HG03378 (cell line): ENCODE results near the gene VAV3.
"Not testable (repeated sequence)": the region's sequence is repeated elsewhere in the genome, so short reads cannot be mapped to it uniquely, and the experiment has no call there.

Experiments used
- ATAC-seq: cut with Tn5 transposase; IDR thresholded peaks from one replicate; pipeline ENCODE4 v1.9.1; 2021; ENCODE audit warnings: mild to moderate bottlenecking, moderate library complexity; ENCODE audit not compliant: unreplicated experiment

Gene VAV3

GRCh38 chr1:107657356-107657755 lies 307.6 kb downstream of the VAV3 start:
- ATAC-seq, result no peak

GRCh38 chr1:107653765-107654164 lies 311.2 kb downstream of the VAV3 start:
- no peak for ATAC-seq

GRCh38 chr1:107653005-107653404 lies 312.0 kb downstream of the VAV3 start:
- ATAC-seq, result no peak

- not testable (repeated sequence) for ATAC-seq
Observed at GRCh38 chr1:107650825-107651224, 314.2 kb downstream of the VAV3 start.

- ATAC-seq, result no peak
Observed at GRCh38 chr1:107649023-107649422, 316.0 kb downstream of the VAV3 start.

GRCh38 chr1:107648071-107648470 lies 316.9 kb downstream of the VAV3 start:
- ATAC-seq, result no peak

- ATAC-seq, result no peak
Observed at GRCh38 chr1:107647012-107647411, 318.0 kb downstream of the VAV3 start.

GRCh38 chr1:107643766-107644165 lies 321.2 kb downstream of the VAV3 start:
- ATAC-seq, result no peak

GRCh38 chr1:107640207-107640606 lies 324.8 kb downstream of the VAV3 start:
- no peak for ATAC-seq

- no peak for ATAC-seq
Observed at GRCh38 chr1:107637101-107637500, 327.9 kb downstream of the VAV3 start.

GRCh38 chr1:107633596-107633995 lies 331.4 kb downstream of the VAV3 start:
- ATAC-seq, result no peak

GRCh38 chr1:107626073-107626796 lies 338.7 kb downstream of the VAV3 start:
- ATAC-seq, result no peak

- no peak for ATAC-seq
Observed at GRCh38 chr1:107625405-107626029, 339.5 kb downstream of the VAV3 start.

- no peak for ATAC-seq
Observed at GRCh38 chr1:107623431-107623830, 341.5 kb downstream of the VAV3 start.

GRCh38 chr1:107622966-107623365 lies 342.0 kb downstream of the VAV3 start:
- ATAC-seq, result no peak

GRCh38 chr1:107622535-107622934 lies 342.4 kb downstream of the VAV3 start:
- no peak for ATAC-seq

GRCh38 chr1:107620753-107621152 lies 344.2 kb downstream of the VAV3 start:
- ATAC-seq, result no peak

- no peak for ATAC-seq
Observed at GRCh38 chr1:107618539-107618938, 346.4 kb downstream of the VAV3 start.

GRCh38 chr1:107617921-107618320 lies 347.1 kb downstream of the VAV3 start:
- no peak for ATAC-seq

- ATAC-seq, result no peak
Observed at GRCh38 chr1:107617456-107617855, 347.5 kb downstream of the VAV3 start.

GRCh38 chr1:107609808-107610207 lies 355.2 kb downstream of the VAV3 start:
- ATAC-seq, result no peak

GRCh38 chr1:107604825-107605224 lies 360.2 kb downstream of the VAV3 start:
- ATAC-seq, result no peak
